ENCODE results near the gene KCNG3.

KCNG3 gene

GRCh38 chr2:42438685-42439084, 55.1 kb downstream of the KCNG3 start:
- Histone ChIP-seq H3F3A (ENCODE audit: insufficient read depth) (no peaks in the 10 kb centered on the region), H3K9me2 (replicated peaks; ENCODE audit: insufficient read depth, low read length) (no peaks in the 10 kb centered on the region), H2AFZ (ENCODE audit: low read depth, low read length, severe bottlenecking) (no peak overlapping the region), H3K36me3 (ENCODE audit: low read length) (no peaks in the 10 kb centered on the region), H3K4me2 (ENCODE audit: low read depth, low read length, poor library complexity, severe bottlenecking) (no peak overlapping the region), H3K4me3 (ENCODE audit: insufficient read depth, low read length, poor library complexity, severe bottlenecking) (no peak overlapping the region), H3K9ac (ENCODE audit: low read length) (no peak overlapping the region), H3K27ac (ENCODE audit: low read depth, low read length) (no peak overlapping the region), H3K79me2 (ENCODE audit: insufficient read depth, low read length) (no peaks in the 10 kb centered on the region), H3K9me3 (ENCODE audit: insufficient read depth, low read length) (no peaks in the 10 kb centered on the region), H4K20me1 (ENCODE audit: low read depth, low read length) (no peaks in the 10 kb centered on the region), H3K27me3 (ENCODE audit: low read length) (0 out of 2 replicates have a peak, but pooled peaks cover 3% of the 10 kb centered on the region)
- TF ChIP-seq CTCF (IDR thresholded peaks at IDR 0.05; ENCODE audit: insufficient read depth, low read length, poor library complexity, severe bottlenecking) (no peak), EZH2phosphoT487 (conservative IDR thresholded peaks at IDR 0.05; ENCODE audit: low read length) (no peak)

GRCh38 chr2:42436370-42436769, 57.4 kb downstream of the KCNG3 start:
- Histone ChIP-seq H3K9ac (ENCODE audit: low read length) (no peak overlapping the region), H3K36me3 (ENCODE audit: low read length) (no peaks in the 10 kb centered on the region), H3F3A (ENCODE audit: insufficient read depth) (no peaks in the 10 kb centered on the region), H3K27me3 (ENCODE audit: low read length) (0 out of 2 replicates have a peak, but pooled peaks cover 3% of the 10 kb centered on the region), H4K20me1 (ENCODE audit: low read depth, low read length) (no peaks in the 10 kb centered on the region), H3K27ac (ENCODE audit: low read depth, low read length) (no peak overlapping the region), H3K79me2 (ENCODE audit: insufficient read depth, low read length) (no peaks in the 10 kb centered on the region), H3K9me3 (ENCODE audit: insufficient read depth, low read length) (no peaks in the 10 kb centered on the region), H3K4me2 (ENCODE audit: low read depth, low read length, poor library complexity, severe bottlenecking) (no peak overlapping the region), H3K4me3 (ENCODE audit: insufficient read depth, low read length, poor library complexity, severe bottlenecking) (no peak overlapping the region), H3K9me2 (replicated peaks; ENCODE audit: insufficient read depth, low read length) (no peaks in the 10 kb centered on the region), H2AFZ (ENCODE audit: low read depth, low read length, severe bottlenecking) (no peak overlapping the region)
- TF ChIP-seq EZH2phosphoT487 (conservative IDR thresholded peaks at IDR 0.05; ENCODE audit: low read length) = no peak
- TF ChIP-seq CTCF (IDR thresholded peaks at IDR 0.05; ENCODE audit: insufficient read depth, low read length, poor library complexity, severe bottlenecking) = no peak

DNA sequence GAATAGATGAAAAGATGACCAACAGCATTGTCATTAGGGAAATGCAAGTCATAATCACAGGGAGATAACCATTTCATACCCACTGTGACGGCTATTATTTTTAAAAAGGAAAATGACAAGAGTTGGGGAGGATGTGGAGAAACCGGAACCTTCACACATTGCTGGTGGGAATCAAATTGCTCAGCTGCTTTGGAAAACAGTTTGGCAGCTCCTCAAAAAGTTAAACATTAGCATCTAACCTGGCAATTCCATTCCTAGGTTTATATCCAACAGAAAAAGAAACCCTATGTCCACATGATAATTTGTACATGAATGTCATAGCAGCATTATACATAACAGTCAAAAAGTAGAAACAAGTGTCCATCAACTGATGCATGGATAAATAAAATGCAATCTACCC, 58.2 kb downstream of the KCNG3 start:
- Histone ChIP-seq H3F3A (ENCODE audit: insufficient read depth) (no peaks in the 10 kb centered on the region), H2AFZ (ENCODE audit: low read depth, low read length, severe bottlenecking) (no peak overlapping the region), H3K4me2 (ENCODE audit: low read depth, low read length, poor library complexity, severe bottlenecking) (no peak overlapping the region), H3K9me3 (ENCODE audit: insufficient read depth, low read length) (no peaks in the 10 kb centered on the region), H4K20me1 (ENCODE audit: low read depth, low read length) (no peaks in the 10 kb centered on the region), H3K9ac (ENCODE audit: low read length) (no peak overlapping the region), H3K9me2 (replicated peaks; ENCODE audit: insufficient read depth, low read length) (no peaks in the 10 kb centered on the region), H3K4me3 (ENCODE audit: insufficient read depth, low read length, poor library complexity, severe bottlenecking) (no peak overlapping the region), H3K36me3 (ENCODE audit: low read length) (no peaks in the 10 kb centered on the region), H3K79me2 (ENCODE audit: insufficient read depth, low read length) (no peaks in the 10 kb centered on the region), H3K27me3 (ENCODE audit: low read length) (0 out of 2 replicates have a peak, but pooled peaks cover 3% of the 10 kb centered on the region), H3K27ac (ENCODE audit: low read depth, low read length) (no peak overlapping the region)
- no peak for TF ChIP-seq CTCF (IDR thresholded peaks at IDR 0.05; ENCODE audit: insufficient read depth, low read length, poor library complexity, severe bottlenecking)
- TF ChIP-seq EZH2phosphoT487 (conservative IDR thresholded peaks at IDR 0.05; ENCODE audit: low read length) = no peak
